M059J (cell line): Measurements from ENCODE around the gene HDAC5. TPM values are rescaled to one million over a fixed set of nuclear protein-coding genes. Genes with fewer than 3 reads are reported as not detected.
"Not testable (repeated sequence)": the region's sequence is repeated elsewhere in the genome, so short reads cannot be mapped to it uniquely, and the experiment has no call there.

ENCODE experiments used
- DNase-seq: peaks from one replicate; pipeline ENCODE4 v3.0.0-alpha.2; 2012; ENCODE audit warnings: low read depth
- total RNA-seq: library from RNA; depleted of rRNA; stranded (reverse); fragments of >200 nt; shearing (Covaris generic); gene quantifications from 2 replicates; pipeline ENCODE4 v1.2.3, GENCODE V29; 2014; rRNA removed

The HDAC5 gene
- 37.8 and 46.0 TPM in 2 replicates for total RNA-seq

DNA sequence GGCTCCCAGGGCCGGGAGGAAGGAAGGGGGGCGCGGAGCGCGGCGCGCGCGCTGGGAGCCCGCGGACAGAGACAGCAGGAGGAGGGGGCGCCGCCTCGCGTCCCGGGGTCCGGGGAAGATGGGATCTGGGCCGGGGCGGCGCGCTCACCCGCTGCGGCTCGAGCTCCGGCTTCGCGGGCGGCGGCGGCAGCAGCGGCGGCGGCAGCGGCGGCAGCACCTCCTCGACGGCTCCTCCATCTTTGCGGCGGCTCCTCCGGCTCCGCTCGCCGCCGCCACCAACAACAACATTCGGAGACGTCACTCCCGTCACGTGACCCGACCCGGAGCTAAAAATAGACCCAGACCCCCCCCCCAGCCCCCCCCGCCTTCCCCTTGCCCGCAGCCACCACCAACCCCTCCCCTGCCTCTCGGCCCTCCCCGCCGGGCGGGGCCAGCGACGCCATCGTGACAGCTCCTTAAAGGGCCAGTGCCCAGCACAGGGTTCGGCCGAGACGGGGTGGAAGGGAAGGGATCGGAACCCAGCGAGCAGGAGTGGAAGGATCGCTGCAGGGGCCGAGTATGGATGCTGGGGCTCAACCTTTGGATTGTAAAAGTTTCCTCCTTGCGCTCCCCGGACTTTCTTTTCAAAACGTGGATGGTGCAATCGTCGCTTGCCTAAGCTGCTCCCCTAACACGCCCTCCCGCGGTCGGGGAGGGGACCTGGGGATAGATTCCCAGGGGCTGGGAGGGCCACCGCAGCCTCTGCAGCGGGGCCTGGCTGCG is at the start of gene HDAC5:
Gene HDAC5, minus strand, starts transcription at position 286 of the 762 bp plus-strand sequence. CDS start 6,126 bp downstream, outside the sequence.
- peak; percentile 90 for DNase-seq

DNA sequence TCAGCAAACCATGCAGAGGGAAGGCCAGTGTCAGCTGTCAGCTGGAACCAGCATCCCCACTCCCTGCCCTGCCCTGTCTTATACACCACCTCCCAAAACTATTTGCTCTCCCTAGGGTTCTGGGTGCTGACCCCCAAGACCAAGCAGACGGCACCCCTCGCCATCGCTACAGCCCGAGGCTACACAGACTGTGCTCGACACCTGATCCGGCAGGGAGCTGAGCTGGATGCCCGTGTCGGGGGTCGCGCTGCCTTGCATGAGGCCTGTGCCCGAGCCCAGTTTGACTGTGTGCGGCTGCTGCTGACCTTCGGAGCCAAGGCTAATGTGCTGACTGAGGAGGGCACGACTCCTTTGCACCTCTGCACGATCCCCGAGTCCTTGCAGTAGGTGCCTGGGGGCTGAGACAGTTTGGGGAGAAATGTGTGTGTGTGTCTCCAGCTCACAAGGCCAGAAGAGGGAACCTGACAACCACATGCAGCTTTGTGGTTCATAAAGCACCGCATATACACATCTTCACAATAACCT is 48.6 kb upstream of the HDAC5 start:
- DNase-seq = no peak

DNA sequence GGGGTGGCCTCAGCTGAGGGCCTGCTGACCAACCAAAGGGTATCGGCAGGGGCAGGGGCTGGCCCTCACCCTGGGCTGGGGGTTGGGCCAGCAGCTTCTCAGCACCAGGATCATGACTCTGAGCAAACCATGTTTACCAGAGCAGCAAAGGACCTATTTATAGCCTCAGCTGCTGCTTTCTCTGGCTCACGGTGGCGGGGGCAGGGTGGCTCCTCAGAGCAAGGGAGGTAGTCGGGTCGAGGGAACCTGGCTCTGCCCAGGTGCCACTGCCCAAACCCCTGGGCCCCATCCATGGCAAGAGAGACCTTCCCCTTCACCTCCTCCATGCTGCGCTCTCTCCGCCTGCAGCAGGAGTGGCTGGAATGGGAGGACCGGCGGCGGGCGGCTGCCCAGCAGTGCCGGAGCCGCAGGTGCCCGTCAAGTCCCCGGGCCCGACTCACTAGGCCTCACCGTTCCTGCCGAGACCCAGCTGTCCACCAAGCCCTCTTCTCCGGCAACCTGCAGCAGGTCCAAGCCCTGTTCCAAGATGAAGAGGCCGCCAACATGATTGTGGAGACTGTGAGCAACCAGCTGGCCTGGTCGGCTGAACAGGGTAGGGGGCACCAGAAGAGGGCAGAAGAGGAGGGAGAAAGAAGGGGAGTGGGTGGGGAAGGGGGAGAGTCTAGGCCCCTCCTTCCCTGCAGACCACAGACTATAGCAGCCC is 47.2 kb upstream of the HDAC5 start, which contains the start of gene ASB16:
Gene ASB16, plus strand, starts transcription at position 206 of the 703 bp plus-strand sequence. Its CDS starts 86 bp downstream, at position 292.
- no peak for DNase-seq

GRCh38 chr17:44170135-44170498 is 46.7 kb upstream of the HDAC5 start:
- no peak for DNase-seq

GRCh38 chr17:44167181-44167861 is 43.9 kb upstream of the HDAC5 start:
- no peak for DNase-seq

DNA sequence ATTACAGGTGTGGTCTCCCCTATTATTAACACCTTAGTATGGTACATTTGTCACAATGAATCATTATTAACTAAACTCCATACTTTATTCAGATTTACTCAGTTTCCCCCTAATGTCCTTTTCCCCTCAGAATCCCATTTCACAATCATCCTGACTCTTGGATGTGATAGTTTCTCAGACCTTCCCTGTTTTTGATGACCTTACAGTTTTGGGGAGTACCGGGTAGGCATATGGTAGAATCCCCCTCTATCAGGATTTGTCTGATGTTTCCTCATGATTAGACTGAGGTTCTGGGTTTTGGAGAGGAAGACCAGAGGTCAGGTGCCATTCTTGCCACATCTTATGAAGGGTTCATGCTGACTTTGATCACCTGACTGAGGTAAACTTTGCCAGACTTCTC is 41.0 kb upstream of the HDAC5 start:
- DNase-seq = no peak

DNA sequence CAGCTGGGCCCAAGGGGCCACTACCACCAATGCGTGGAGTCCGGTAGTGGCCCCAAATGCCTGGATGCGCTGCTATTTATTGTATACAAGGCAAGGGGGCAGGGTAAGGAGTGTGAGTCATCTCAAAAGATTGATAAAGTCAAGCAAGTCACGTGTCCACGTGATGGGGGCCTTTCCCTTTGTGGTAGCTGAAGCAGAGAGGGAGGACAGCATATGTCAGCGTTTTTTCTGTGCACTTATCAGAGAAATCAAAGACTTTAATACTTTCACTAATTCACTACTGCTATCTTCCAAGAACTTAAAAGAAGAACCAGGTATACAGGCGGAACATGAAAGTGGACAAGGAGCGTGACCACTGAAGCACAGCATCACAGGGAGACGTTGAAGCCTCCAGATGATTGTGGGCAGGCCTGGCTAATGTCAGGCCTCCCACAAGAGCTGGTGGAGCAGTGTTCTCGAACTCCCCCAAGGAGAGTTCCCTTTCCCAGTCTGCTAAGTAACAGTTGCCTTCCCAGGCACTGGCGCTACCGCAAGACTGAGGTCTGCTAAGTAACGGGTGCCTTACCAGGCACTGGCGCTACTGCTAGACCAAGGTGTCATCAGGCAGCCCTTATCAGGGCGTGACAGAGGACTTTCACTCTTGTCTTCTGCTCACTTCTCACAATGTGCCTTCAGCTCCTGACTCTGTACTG is 36.2 kb upstream of the HDAC5 start:
- DNase-seq = no peak

GRCh38 chr17:44155488-44155887 is 32.0 kb upstream of the HDAC5 start:
- DNase-seq = no peak

DNA sequence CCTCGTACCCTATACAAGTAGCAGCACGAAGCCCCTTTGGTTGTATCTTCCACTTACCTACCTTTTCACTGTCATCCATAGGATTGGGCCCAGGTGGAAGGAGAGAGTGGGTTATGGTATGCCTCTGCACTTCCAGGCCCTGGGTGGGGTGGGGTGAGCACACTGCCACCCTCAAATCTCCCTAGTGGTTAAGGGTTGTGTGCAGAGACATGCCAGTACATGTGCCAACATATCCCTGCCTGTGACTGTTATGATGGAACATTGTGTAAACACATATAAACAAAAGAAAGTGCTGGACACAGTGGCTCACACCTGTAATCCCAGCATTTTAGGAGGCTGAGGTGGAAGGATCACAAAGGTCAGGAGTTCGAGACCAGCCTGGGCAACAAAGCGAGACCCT is 29.4 kb upstream of the HDAC5 start:
- no peak for DNase-seq

GRCh38 chr17:44149750-44150329 is 26.4 kb upstream of the HDAC5 start:
- no peak for DNase-seq

DNA sequence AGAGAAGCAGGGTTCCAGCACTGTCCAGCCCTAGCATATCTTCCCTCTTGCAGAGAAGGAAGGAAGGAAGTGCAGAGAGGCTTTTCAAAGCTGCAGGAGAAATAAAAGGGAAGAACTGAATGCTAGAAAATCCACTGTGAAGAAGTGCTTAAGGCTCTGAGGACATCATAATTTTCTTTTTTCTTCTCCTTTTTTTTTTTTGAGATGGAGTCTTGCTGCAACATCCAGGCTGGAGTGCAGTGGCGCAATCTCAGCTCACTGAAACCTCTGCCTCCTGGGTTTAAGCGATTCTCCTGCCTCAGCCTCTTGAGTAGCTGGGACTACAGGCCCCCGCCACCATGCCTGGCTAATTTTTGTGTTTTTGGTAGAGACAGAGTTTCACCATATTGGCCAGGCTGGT is 25.6 kb upstream of the HDAC5 start:
- DNase-seq = not testable (repeated sequence)

GRCh38 chr17:44147812-44148211 is 24.4 kb upstream of the HDAC5 start:
- no peak for DNase-seq

DNA sequence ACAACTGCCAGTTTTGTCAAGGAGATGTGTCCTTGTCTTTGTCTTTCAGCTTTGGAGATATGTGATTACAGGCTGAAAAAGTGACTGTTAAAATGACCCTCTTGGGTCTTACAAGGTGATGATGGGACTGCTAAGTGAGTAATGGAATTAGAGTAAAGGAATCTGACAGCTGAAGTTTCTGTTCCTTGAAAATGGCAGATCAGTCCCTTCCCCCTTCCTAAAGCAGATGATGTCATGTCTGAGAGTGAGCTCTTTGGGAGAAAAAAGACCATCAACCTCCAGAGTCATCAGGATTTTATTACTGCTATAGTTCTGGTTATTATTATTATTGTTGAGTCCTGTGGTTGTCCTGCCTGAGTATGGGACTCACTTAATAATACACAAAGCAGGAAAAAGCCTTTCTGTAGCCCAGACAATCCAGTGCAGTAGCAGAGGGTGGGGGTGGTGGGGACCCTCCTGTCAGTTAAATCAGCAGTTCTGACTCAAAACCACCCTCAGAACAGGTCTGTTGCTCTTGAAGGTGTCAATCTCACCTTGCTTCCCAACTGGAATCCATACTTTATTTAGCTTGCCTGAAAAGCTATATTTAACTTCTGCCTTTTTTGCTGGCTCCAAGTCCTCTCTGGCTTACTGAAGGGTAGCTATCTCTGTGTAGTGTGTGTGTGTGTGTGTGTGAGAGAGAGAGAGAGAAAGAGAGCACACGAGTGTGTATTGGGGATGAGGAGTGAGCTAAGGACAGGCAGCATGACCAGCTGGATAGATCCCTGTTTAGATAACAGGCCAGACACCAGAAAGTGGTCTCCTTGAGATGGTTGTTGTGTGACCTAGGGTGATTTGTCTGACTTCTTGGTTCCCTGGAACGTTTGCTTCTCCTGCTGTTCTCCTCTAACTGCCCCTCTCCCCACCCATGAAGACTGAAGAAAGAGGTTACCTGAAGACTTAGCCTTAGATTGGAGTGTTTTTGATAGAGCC is 23.2 kb upstream of the HDAC5 start:
- DNase-seq = no peak

DNA sequence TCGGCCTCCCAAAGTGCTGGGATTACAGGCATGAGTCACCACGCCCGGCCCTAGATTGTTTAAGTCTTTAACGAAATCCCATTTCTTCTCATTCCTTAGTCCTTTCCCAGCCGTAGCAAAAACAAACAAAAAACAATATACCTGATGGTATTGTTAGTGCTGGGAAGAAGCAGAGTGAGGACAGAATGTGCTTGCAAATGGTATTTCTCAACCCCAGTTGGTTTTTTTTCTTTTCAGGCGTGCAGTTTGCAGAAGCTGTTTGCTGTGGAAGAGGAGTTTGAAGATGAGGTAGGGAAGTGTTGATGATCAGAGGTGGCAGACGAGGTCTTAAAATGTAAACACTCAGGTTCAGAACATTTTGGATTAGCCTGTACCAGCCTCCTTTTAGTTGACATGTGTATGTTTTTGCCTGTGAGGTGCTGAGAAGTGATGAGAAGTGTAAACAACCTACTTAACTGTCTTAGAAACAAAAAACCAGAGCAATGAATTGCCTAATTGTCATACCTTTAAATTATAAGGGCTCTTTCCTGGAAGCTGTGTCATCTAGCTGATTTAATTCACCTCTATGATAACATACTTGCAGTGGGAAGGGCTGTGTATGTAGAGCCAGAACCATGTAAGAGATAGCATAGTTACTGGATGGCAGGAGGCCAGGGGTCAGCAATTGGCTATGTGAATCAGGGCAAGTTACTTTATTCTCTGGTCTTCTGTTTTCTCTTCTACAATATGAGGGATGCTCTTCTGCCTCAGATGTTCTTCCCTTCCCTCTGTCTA is 21.7 kb upstream of the HDAC5 start:
- DNase-seq = no peak

DNA sequence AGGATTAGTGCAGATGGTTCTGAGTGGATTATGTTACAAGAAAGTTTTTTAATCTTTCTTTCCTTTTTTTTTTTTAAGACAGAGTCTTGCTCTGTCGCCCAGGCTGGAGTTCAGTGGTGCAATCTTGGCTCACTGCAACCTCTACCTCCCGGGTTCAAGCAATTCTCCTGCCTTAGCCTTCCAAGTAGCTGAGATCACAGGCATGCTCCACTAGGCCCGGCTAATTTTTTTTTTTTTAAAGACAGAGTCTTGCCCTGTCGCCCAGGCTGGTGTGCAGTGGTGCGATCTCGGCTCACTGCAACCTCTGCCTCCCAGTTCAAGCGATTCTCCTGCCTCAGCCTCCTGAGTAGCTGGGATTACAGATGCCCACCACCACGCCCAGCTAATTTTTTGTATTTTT is 20.5 kb upstream of the HDAC5 start:
- DNase-seq = not testable (repeated sequence)

DNA sequence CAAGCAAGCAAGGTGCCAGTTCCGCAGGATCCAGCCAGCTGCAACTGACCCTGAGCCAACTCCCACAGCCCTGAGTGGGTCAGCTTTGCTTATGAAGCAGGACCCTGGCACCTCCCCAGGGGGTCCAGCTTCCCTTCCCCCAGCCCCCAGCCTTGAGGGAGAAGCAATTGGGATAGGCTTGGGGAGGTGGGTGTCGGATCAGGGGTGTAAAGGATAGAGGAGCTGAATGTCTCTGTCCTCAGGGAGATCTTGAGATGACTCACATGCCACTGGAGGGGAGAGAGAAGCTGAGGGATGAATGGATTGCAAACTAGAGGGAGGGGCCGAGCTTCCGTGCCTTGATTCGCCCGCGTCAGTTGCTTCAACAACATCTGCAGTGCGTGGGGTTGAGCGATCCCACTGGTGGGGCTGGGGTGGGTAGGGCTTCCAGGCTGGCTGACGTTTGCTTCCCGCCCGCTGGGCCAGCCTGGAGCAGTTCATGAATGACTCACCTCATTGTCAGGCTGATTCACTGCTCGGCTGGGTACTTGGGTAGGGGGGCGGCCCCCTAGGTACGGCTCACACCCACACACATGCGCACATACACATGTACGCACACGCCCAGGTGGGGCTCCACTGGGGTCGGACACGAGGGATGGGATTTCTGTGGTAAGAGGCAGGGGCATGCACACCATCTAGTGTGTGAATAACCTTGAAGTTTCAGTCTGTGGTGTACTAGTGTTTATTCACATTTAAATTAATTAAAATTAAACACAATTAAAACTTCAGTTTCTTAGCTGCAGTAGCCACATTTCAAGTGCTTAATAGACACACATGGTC is 14.7 kb upstream of the HDAC5 start:
- DNase-seq = peak; percentile 98

DNA sequence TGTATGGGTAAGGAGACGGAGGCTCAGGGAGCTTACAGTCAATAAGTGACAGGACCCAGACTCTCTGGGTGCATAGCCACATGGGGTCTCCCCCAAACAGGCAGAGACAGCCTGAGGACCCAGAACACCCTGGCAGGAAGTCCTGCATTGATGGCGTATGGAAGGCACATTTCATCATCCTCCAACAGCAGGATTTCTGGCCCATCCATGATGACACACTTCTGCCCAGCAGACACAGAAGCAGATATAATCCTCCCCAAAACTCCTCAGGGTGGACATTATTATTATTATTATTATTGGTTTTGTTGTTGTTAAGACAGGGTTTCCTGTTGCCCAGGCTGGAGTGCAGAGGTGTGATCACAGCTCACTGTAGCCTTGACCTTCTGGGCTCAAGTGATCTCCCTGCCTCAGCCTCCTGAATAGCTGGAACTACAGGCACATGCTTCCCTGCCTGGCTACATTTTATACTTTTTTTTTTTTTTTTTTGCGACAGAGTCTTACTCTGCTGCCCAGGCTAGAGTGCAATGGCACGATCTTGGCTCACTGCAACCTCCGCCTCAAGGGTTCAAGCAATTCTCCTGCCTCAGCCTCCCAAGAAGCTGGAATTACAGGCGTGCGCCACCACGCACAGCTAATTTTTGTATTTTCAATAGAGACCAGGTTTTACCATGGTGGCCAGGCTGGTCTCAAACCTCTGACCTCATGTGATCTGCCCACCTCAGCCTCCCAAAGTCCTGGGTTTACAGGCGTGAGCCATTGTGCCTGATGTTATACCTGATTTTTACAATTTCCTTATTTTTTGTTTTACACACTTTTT is 11.5 kb upstream of the HDAC5 start:
- no peak for DNase-seq
